ENCODE results near the gene P2RX3.
"Not testable (repeated sequence)": the region's sequence is repeated elsewhere in the genome, so short reads cannot be mapped to it uniquely, and the experiment has no call there.

P2RX3 gene

DNA sequence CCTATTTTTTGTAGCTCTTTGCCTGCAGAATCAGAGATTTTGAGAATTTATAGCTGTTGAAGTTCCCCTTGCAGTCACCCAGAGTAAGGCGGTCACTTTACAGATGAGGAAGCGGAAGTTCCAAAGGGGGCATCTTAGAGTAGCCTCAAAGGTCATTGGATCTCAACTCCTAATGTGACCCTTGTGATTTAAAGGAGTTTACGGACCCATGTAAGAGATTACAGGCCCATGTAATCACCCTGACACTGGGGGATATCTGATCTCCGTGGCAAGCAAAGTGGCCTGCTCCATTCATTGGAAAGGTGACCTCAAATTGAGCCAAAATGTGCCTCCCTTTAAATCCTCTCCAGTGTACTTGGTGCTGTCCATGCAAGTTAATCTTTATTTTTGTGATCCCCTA, 15.7 kb downstream of the P2RX3 start:
- DNase-seq = no peak

GRCh38 chr11:57354699-57355098, 16.5 kb downstream of the P2RX3 start:
- no peak for DNase-seq

GRCh38 chr11:57356268-57356667, 18.1 kb downstream of the P2RX3 start:
- DNase-seq = no peak

- no peak for DNase-seq
Measured at GRCh38 chr11:57357310-57357709, 19.2 kb downstream of the P2RX3 start.

DNA sequence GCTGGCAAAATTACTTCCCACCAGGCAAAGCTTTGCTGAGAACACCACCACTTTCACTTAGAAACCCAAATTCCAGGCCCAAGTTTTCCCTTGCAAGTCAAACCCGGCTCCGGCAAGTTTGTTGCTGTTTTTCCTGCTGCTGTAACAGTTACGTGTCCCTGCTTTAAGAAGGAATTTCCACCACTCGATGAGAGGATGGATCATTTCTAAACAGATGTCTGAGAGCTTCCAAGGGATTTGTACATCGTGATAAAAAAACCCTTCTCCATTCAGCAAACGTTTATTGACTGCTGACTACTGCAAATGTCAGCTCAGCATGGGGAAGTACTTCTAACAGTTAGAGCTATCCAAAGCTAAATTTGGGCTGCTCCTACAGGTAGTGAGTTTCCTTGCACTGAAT, 19.7 kb downstream of the P2RX3 start:
- DNase-seq = no peak

DNA sequence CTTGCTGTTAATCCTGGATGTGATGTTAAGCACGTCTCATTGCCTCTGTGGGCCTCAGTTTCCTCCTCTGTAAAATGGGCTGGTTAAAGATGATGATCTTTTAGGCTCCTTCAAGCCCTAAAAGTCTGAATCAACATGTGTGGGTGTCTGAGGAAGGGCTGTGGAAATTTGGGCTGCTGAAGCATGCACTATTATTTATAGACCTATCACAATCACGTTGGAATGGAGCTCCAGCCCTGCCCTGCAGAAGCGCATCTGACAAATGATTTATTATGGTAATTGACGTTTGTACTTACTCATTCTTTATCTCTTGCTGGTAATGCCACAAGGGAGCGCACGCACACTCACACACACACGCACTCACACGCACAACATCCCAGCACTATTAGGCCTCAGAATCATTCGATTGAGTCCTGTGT, 20.4 kb downstream of the P2RX3 start:
- DNase-seq = no peak

DNA sequence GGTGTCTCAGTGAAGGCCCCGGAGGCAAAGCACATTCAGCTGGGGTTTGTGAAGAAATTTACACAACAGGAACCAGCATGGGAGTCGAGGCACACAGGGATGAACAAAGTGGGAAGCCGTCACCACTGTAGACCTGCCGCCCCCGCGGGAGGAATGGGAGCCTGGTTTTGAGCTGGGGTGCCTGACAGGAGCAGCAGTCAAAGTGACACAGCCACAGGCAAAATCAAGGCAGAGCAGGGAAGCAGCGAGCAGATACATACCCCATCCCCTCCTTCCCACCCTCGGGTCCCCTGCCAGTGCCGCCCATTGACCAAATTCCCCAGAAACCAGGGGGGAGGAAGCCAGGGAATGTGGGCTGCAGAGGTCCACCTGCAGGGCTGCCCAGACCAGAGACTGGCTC, 20.8 kb downstream of the P2RX3 start:
- DNase-seq = no peak

DNA sequence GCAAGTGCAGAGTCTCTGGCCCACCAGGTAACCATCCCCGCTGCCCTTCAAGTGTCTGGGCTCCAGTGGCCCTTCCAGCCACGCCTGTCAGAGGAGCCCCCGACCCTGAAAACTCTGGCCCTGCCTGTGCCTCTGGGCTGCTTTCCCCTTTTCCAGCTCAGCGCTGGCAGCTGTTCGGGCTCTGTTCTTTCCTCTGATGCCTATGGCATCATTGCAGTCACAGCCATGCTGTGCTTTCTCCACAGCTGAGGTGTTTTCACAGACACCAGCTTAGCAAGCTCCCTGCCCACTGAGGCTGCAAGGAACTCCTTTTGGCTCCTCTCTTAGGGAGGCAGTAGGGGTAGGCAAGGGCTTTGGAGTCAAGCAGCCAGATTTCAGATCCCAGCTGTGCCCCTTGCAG, 21.2 kb downstream of the P2RX3 start:
- DNase-seq = no peak

- no peak for DNase-seq
Measured at GRCh38 chr11:57359896-57360690, 21.9 kb downstream of the P2RX3 start.

DNA sequence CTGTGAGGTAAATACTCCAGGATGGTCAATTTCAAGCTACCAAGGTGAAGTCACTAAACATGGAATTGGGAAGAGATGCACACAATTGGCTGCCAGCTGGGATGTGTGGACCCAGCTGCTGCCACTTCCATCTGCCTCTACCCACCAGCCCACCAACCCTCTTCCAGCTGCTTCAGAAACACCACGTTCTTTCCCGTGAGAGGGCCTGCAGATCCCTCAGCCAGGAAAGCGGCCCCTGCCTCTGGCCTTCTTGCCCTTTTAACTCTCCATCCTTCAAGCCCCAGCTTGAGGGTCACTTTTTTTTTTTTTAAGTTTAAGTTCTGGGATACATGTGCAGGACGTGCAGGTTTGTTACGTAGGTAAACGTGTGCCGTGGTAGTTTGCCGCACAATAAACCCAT, 22.8 kb downstream of the P2RX3 start:
- DNase-seq = no peak

- not testable (repeated sequence) for DNase-seq
Measured at GRCh38 chr11:57361420-57361819, 23.3 kb downstream of the P2RX3 start.

DNA sequence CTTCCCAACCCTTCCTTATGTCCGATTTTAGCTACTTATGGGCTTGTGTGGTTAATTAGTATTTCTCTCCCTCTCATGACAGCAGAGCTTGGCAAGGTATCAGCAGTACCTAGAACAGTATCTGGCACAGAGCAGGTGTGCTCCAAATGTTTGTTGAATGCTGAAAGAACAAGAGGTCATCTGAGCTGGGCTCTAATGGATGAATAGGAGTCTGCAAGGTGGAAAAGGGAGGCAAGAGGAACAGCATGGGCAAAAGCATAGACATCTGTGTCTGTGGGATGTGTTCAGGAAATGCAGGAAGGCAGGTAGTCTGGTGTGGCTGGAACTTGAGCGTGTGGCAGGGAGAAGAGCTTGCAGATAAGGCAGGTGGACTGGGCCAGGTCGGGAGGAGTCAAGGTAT, 23.8 kb downstream of the P2RX3 start:
- DNase-seq = no peak

- no peak for DNase-seq
Measured at GRCh38 chr11:57363131-57364080, 25.3 kb downstream of the P2RX3 start.

- DNase-seq = no peak
Measured at GRCh38 chr11:57364851-57365660, 26.9 kb downstream of the P2RX3 start.

GRCh38 chr11:57368106-57368844, 30.1 kb downstream of the P2RX3 start:
- no peak for DNase-seq

- no peak for DNase-seq
Measured at GRCh38 chr11:57368845-57369232, 30.7 kb downstream of the P2RX3 start.

- DNase-seq = no peak
Measured at GRCh38 chr11:57370251-57370650, 32.1 kb downstream of the P2RX3 start.

DNA sequence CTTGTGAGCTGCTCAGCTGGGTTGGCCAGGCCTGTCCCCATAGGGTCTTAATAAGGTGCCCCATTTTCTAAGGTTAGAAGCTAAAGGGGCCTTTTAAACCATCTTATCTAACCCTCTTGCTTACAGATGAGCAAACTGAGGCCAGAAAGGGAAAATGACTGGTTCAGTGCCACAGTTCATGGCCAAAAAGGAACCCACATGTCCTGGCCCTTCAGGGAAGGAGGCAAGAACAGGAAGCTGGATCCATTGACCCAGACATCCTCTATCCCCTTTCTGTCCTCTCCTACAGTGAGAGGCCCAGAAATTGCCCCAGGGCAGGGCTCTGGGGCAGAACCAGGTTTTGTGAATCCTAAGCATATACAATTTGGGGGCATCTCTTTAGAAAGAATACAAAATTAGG, 32.8 kb downstream of the P2RX3 start:
- DNase-seq = no peak

DNA sequence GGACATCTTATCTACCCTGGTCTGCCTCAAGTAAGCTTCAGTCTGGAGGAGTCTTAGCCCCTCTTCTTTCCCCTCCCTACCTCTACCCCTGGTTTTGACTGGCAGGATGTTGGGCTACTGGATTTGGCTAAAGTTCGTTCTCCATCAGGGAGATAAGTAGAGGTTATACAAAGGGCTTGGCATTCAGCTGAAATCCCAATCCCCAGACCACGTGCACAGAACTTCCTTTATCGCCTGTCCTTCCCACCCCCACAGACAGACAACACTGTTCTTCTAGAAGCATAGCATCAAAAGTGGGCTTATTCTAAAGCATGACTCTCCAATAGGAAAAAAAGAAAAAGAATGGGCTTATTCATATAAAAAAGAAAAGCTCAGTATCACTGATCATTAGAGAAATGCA, 35.0 kb downstream of the P2RX3 start:
- DNase-seq = no peak

DNA sequence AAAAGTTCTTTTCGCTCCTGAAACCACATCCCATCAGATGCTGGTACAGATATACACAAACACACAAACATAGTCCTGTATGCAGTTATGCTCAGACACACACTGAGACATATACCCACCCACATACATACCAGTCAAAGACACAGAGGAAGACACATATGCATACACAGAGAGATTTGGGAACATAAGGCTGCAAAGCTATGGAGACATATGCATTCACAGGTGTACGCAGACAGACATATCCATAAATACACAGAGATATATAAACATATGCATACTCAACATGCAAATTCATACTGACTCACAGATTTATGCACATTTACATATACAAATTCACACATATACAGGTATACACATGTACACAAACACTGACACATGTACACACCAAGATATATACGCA, 36.8 kb downstream of the P2RX3 start:
- DNase-seq = no peak

DNA sequence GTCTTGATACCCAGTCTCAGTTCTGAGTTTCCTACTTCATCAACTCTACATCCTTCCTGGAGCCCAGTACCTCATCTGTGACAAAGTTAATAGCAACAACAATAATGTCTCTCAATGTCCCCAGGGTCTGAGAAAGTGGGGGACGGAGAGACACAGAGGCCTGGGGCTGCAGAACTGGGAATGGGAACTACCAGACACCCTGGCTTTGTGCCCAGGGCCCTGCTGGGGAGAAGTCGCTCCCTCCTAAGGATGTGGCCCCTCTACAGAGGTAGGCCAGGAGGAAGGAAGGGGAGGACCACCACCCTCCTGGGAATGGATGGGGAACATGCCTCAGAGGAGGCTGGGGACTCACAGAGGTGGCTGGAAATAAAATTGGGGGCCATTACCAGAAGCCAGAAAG, 37.3 kb downstream of the P2RX3 start:
- DNase-seq = no peak

Data from SHP77 treated with DMSO at 0.1 percent for 48 hours (cell line).